Activated T-cell treated with anti-CD3 and anti-CD28 coated beads for 48 hours (primary cell): ENCODE results near the gene PRR23C.
"Not testable (repeated sequence)": the region's sequence is repeated elsewhere in the genome, so short reads cannot be mapped to it uniquely, and the experiment has no call there.

Source experiments
- DNase-seq: peaks from one replicate; pipeline ENCODE4 v3.0.0-alpha.2; 2020; ENCODE audit warnings: low read depth

Gene PRR23C

GRCh38 chr3:139044366-139045210, at the start of gene PRR23C:
Gene PRR23C (minus strand): TSS chr3:139044892. CDS start chr3:139044620, 272 bp downstream.
- DNase-seq = no peak

GRCh38 chr3:139093840-139094239, 49.1 kb upstream of the PRR23C start:
- no peak for DNase-seq

- DNase-seq = no peak
Observed at GRCh38 chr3:139088462-139089324, 44.0 kb upstream of the PRR23C start.

GRCh38 chr3:139087621-139088020, 42.9 kb upstream of the PRR23C start:
- DNase-seq = no peak

GRCh38 chr3:139084176-139084575, 39.5 kb upstream of the PRR23C start:
- no peak for DNase-seq

GRCh38 chr3:139074565-139075115, 29.9 kb upstream of the PRR23C start:
- DNase-seq = no peak

- DNase-seq = no peak
Observed at GRCh38 chr3:139062918-139063317, 18.2 kb upstream of the PRR23C start.

- DNase-seq = no peak
Observed at GRCh38 chr3:139052802-139053600, 8.3 kb upstream of the PRR23C start.

GRCh38 chr3:139043554-139044365, 932 bp downstream of the PRR23C start:
- DNase-seq = no peak

GRCh38 chr3:139037478-139037877, 7.2 kb downstream of the PRR23C start:
- no peak for DNase-seq

GRCh38 chr3:139032326-139033002, 12.2 kb downstream of the PRR23C start:
- no peak for DNase-seq

- not testable (repeated sequence) for DNase-seq
Observed at GRCh38 chr3:139030576-139030975, 14.1 kb downstream of the PRR23C start.

GRCh38 chr3:139024968-139025367, 19.7 kb downstream of the PRR23C start:
- DNase-seq = no peak

GRCh38 chr3:139020868-139021234, 23.8 kb downstream of the PRR23C start, which contains the start of gene PRR23B:
Gene PRR23B (minus strand): TSS chr3:139020926. CDS start chr3:139020661, 265 bp downstream.
- no peak for DNase-seq

GRCh38 chr3:139020036-139020867, 24.4 kb downstream of the PRR23C start:
- no peak for DNase-seq

- DNase-seq = no peak
Observed at GRCh38 chr3:139016430-139017048, 28.2 kb downstream of the PRR23C start.

GRCh38 chr3:139006051-139006716, 38.5 kb downstream of the PRR23C start, which contains the start of gene PRR23A:
Gene PRR23A (minus strand): TSS chr3:139006268. CDS start chr3:139006268, 0 bp downstream.
- DNase-seq = no peak

- DNase-seq = no peak
Observed at GRCh38 chr3:139005356-139005993, 39.2 kb downstream of the PRR23C start.
